RWPE1 (cell line): ENCODE measurements around the gene FBLN7.

ENCODE experiments used
- CTCF ChIA-PET: fragments of 350-600 bp; sonication (Branson Sonifier 250); formaldehyde crosslinking; extraction: SDS; loops from one replicate; lab custom pipeline; 2021; lab: Yijun Ruan, JAX
- POLR2A ChIA-PET: fragments of 400-600 bp; formaldehyde crosslinking; extraction: SDS; loops from one replicate; lab custom pipeline; 2020; ENCODE audit warnings: antibody characterized with exemption; ENCODE audit not compliant: low non-redundant PET; lab: Yijun Ruan, JAX
- DNase-seq: peaks from one replicate; pipeline ENCODE4 v3.0.0; 2012; ENCODE audit warnings: low spot score
- H3K27ac ChIP-seq: fragments of 450-650 bp; 2 replicates; pipeline ENCODE4 v1.5.1; 2017
- TF ChIP-seq, protein P1 (sequence below): fragments of 450-650 bp; conservative IDR thresholded peaks from 2 replicates; pipeline ENCODE4 v1.5.1; 2017; ENCODE audit warnings: low read depth, mild to moderate bottlenecking

Gene FBLN7

DNA sequence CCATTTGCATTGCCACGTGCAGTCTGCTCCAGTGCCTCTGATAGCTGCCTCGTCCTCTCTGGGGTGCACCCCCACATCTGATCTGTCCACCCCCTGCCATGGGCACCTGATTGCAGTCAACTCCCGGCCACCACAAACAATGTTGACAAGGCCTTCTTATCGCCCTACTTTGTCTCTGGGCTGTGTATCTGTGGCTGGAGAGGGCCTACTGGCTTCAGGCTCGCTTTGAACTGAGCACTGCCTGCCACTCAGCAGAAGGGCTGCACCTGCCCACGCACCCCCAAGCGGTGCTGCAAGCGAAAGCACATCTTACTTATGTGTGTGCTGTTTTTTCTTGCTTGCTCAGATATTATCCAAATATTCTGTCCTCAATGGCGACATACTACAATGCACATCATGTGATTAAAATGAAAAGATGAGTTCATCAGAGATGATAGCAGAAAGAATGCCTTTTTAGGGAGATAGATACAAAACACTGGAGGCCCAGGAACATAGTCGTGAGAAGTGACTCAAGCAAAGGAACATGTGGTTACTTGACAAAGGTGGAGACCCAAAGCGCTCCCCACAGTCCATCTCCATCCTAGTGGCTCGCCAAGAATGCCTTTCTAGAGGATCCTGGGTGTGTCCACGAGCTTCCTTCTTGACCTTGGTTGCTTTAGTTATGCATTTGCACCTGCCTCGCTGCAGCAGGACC lies 28.8 kb downstream of the FBLN7 start:
- TF ChIP-seq, protein P1, sequence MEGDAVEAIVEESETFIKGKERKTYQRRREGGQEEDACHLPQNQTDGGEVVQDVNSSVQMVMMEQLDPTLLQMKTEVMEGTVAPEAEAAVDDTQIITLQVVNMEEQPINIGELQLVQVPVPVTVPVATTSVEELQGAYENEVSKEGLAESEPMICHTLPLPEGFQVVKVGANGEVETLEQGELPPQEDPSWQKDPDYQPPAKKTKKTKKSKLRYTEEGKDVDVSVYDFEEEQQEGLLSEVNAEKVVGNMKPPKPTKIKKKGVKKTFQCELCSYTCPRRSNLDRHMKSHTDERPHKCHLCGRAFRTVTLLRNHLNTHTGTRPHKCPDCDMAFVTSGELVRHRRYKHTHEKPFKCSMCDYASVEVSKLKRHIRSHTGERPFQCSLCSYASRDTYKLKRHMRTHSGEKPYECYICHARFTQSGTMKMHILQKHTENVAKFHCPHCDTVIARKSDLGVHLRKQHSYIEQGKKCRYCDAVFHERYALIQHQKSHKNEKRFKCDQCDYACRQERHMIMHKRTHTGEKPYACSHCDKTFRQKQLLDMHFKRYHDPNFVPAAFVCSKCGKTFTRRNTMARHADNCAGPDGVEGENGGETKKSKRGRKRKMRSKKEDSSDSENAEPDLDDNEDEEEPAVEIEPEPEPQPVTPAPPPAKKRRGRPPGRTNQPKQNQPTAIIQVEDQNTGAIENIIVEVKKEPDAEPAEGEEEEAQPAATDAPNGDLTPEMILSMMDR: no peak
- no peak overlapping the region for H3K27ac ChIP-seq
- no peak for DNase-seq
- ChIA-PET CTCF (no interaction called here), POLR2A (no interaction called here)

DNA sequence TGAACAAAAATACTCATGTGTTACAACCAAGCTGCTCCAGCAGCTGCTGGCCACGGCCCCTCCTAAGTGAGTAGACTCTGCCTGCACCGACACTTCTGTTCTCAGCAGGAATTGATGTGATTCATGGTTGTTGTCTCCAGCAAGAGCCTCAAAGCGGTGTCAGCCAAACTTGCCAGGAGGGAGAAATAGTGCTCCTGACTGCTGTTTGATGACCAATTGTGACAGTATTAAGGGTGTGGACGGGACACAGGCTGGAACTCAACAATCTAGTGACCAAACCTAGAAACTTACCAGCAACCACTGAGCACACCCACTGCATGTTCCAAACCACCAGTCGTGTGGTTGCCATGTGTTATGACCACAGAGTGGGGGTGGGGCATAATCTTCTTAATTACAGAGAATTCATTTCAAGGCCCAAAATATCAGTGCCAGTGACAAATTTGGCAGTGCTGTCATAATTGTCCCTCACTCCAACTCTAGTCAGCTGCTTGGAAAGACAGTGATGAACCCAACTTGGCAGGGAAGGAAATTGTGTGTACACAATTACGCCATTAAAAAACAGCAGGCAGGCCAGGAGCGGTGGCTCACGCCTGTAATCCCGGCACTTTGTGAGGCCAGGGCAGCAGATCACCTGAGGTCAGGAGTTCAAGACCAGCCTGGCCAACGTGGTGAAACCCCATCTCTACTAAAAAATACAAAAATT lies 30.4 kb downstream of the FBLN7 start:
- CTCF ChIA-PET: no interaction called here
- POLR2A ChIA-PET: no interaction called here

DNA sequence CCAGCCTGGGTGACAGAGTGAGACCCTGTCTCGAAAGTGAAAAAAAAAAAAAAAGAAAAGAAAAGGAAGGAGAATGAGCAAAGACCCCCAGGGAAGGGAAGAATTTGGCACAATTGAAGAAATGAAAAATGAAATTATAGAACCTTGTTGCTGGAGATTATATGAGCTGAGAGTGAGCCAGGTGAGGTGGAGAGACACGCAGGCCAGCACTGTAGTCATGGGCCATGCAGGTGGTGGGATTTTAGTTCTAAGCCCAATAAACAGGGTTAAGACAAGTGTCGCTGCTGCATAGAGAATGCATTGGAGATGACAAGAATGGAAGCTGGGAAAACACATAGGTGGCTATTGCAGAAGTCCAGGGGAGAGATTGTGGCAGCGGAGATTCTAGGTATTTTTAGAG lies 32.3 kb downstream of the FBLN7 start:
- POLR2A ChIA-PET: no interaction called here
- no peak for DNase-seq
- TF ChIP-seq, protein P1: no peak
- CTCF ChIA-PET: no interaction called here
- no peak overlapping the region for H3K27ac ChIP-seq

More for the DNA sequence above, 30.4 kb downstream of the FBLN7 start:
- no peak for DNase-seq
- TF ChIP-seq, protein P1: no peak
- H3K27ac ChIP-seq: no peak overlapping the region

DNA sequence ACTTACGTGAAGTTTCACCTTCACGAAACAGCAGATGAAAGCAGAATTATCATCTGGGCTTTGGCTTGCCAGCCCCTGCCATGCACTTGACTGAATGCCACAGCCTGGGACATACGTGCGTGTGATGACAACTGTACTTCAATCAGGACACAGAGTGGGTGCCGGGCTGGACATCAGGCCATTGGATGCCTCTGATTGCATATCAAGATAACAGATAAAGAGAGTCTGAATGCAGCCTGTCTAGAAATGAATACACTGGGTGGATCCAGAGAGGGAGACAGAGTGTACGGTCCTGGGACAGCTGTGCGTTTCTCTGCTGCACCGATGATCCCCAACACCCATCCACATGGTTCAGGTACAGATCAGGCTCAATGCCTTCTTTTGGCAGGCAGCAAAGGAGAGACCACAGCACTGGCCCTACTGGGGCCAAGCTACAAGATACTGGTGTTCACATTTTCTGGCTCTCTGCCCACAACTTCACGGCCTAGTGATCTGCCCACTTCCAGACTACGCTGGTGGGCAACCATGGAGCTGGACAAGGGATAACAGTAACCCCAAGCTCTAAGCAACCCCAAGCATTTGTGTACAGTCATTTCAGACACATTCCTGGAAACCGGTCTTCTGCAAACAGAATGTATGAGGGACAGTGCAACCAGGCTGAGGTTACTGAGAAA lies 35.6 kb downstream of the FBLN7 start:
- TF ChIP-seq, protein P1: no peak
- ChIA-PET POLR2A (no interaction called here), CTCF (no interaction called here)
- DNase-seq: no peak
- H3K27ac ChIP-seq: no peak overlapping the region

DNA sequence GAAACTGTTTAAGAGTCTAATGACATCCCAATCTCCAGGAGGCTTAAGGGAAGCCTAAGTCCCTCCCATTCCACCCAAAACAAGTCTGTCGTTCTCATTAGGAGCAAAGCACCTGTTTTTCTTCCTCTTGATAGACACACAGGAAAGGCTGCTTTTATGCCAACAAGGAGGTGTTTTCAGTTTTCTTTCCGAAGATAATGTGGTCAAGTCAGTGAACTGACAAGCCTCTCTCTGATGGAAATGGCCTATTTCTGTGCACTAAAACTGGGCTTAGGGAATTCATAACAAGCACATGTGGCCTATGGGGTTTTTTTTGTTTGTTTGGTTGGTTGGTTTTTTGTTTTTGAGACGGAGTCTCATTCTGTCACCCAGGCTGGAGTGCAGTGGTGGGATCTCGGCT lies 36.2 kb downstream of the FBLN7 start:
- no peak overlapping the region for H3K27ac ChIP-seq
- ChIA-PET POLR2A (no interaction called here), CTCF (no interaction called here)
- DNase-seq: no peak
- TF ChIP-seq, protein P1: no peak

DNA sequence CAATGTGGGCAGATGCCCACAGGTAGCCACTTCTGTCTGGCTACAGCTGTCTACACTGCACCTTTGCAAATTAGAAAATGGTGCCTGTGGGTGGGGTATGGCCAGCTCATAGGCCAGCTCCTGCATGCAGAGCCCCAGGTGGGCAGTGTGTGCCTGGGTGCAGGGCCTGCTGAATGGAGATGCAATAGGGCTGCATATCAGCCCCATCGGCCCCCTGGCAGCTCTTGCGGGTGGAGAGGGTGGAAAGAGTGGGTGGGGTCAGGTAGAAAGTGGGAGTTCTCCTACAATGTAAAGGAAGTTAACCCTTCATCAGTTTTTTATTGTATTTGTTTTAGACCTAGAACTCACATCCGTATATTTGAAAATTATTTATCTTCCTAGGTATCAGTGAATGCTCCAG lies 37.1 kb downstream of the FBLN7 start:
- no peak for DNase-seq
- TF ChIP-seq, protein P1: no peak
- H3K27ac ChIP-seq: no peak overlapping the region
- ChIA-PET CTCF (interaction anchor here (0.7 kb wide), 1 partner anchor 53 kb away, joined by 6 read pairs; no protein-coding TSS in a partner anchor), POLR2A (no interaction called here)
